Kasumi-1 (cell line): Measurements from ENCODE around the gene LRRC4C.

Experiments used
- DNase-seq, 2 experiments: peaks; one replicate each; lab custom pipeline; 2025; lab: John Stamatoyannopoulos, UW

Gene LRRC4C

DNA sequence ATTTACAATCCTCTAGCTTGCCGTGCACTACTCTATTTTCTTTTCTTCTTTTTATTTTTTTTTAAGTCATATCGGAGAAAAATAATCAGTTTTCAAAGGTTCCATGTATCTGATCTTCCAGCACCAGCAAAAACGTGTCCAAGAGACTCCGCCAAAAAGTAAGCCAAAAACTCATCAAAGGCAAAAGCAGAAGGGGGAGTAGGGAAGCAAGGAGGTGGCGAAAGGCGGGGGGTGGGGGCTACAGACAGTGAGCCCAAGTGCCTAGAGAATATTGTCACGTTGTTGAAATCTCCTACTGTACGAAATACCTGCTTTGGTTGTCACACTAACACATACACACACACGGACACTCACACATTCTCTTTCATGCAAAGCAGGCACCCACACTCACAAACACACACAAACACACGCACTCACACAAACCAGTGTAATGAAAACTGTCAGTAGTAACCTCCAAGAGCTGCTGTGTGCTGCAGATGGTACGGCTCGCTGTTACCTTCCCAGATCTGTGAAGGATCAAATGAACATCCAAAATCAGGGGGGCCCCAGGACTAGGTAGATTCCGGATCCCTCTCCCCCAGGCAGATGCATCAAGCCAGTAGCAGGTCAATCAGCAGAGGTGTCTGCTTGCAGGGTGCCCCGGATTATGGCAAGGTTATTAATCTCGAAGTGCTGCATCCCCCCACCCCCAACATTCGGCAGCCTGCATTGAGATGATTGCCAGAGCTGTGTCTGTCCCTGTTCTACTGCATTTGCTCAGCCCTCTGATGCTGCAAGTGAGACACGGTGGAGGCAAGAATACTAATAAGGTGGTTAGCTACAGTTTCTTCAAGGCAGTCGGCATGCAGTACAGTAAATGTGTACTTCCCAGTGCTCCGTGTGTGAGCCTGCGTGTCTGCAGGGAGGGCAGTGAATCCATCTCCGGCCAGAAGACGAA lies at the start of gene LRRC4C:
Gene LRRC4C (minus strand): TSS at position 188 of the 937 bp plus-strand sequence.
- no peak for DNase-seq

DNA sequence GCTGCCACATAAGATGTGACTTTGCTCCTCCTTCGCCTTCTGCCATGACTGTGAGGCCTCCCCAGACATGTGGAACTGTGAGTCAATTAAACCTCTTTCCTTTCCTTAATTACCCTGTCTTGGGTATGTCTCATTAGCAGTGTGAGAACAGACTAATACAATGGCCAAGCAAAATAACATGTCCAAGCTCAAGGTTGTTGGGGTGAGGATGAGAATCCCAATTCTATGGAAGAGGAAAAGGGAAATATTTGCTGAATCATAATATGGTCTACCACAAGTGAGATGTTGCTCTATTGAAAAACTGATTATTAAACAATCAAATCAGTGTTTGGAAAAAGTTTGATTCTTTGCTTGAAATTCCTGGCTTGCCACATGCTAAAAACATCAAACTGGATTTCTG lies 48.7 kb upstream of the LRRC4C start:
- no peak for DNase-seq

DNA sequence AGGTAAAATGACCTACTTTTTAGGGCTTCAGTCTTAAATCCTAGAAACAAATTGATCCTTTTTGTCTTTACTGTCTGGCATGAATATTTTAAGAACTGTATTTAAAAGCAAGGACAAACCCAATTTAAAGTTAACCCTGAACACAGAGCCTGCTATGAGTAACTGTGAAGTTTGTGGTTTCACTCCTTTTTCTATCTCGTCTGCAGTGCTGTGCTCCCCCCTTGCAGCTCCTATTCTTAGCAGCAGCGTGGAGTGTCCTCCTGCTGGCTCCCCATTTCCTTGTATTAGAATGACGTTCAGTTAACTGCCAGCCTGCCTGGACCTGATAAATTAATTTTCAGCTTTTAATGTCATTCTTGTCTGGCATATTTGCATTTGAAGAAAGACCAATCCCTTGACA lies 40.0 kb upstream of the LRRC4C start:
- DNase-seq, result peak; percentile 43 to 46

DNA sequence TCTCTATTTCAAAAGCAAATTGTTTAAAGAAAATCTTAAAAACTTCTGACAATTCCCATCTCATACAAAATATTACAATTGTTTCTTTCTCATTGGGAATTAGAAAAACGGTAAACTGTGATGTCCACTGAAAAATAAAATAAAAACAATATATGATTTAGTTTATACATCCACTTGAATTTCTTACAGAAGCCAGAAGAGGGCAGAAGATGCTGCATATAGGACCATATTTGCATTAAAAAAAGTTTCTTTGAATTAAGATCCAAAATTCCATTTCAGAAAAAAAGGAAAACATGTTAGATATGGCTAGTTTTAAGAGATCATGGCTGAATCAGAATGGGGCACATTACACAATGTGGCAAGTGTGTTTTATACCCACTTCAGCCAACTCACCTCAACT lies 39.3 kb upstream of the LRRC4C start:
- DNase-seq, result peak; percentile 39 to 62

DNA sequence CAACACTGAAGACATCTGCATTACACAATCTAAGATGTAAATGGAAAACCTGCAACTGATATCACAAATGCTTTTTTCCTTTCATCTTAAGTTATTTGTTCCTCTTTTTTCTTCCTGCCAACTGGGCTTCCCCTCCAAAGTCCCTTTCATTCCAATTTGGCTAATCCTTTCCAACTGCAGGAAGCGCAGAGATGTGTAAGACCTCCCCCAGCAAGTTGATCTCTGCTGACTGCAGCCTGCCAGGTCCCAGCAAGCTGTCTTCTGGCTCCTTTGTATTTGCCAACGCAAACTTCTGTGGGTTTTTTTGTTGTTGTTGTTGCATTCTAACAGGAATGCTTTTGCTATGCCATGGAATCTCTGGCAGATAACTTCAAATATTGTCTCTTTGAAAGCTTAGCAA lies 38.5 kb upstream of the LRRC4C start:
- DNase-seq, result peak; percentile 14 to 18

DNA sequence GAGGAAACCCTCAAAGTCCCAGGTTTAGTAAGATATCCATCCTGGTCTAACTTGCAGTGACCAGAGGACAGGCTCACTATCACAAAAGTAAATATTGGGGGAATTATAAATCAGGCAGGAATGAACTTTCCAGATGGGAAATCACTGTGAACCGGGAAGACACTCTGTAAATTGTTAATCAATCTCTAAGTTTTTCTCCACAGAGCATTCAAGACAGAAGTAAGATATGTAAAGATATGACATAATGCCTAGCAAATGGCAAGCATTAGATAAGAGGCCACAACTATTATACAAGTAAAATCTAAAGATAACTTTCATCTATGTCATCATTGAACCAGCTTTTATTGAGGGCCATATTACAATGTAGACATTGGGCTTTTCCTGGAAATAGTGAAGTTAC lies 35.3 kb upstream of the LRRC4C start:
- DNase-seq, result no peak

DNA sequence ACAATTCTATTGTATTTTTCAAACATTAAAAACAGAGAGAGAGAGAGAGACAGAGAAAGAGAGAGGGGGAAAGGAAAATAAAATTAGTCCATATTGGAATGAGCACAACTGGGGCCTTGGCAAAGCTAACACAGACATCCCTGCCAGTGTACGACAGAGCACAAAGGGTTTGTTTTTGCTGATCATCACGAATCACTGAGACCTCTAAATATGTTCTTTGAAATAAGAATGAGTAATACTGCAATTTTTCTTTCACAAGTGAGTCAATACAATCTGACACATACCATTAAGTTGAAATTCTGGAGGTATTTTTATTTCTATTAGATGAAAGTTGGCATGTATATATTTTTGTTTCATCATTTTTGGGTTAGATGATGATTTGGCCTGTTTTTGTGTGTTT lies 27.0 kb upstream of the LRRC4C start:
- DNase-seq, result no peak

DNA sequence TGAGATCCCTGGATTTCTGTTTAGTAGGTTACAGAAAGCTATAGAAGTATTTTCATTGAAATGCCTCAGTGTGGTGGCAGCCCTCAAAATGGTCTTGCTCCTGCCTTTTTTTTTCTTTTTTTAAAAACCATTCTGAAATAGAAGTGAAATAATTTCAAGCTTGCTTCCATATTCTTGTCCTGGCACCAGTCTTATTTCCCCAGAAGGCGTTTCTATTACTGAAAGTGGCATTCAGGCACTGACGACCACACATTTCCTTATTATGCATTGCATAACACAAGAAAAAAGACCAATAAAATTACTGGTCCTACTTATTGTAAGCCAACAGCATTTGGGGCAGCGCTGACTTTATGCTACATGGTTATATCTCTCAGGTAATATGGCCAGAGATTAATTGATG lies 24.5 kb upstream of the LRRC4C start:
- DNase-seq, result no peak

DNA sequence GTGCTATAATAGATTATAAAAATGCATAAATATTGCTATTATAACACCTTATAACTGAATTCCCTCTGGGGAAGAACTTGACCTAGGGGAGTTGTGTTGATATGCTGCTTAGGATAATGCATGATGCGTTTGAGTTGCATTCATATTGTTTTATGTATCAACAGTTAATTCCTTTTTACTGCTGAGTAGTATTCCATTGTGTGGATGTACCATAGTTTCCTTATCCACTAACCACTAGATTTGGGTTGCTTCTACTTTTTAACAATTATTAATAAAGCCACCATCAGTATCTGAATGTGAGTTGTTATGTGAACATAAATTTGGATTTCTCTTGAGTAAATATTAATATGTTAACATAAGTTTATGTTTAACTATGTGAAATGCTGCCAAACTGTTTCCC lies 19.7 kb upstream of the LRRC4C start:
- DNase-seq, result no peak

DNA sequence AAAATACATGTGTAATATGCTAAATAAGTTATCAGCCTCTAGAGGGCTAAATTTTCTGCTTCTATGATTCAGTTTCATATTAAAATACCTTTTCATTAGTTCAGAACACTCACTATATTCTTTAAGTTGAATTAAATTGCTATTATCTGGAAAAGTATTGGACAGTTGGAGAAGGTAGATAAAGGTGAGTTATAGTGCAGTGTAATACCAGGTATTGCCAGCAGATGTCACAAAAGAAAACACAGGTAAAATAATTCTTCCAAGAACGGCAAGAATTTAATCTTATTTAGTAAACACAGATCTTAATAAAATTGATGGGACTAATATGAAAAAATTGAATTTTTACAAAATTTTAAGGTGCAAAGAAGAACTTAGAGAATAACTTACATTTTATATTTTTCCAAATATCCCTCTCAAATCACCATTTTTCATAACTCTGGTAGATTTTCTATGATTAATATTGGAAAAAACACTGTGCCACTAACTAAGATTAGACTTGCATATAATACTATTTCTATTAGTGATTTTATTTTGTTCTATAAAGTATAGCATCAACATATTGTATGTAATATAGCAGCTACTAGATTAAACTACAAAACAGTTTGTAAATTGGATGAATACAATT lies 1.7 kb upstream of the LRRC4C start:
- peak in 1 of 2 experiments; percentile 20 for DNase-seq

DNA sequence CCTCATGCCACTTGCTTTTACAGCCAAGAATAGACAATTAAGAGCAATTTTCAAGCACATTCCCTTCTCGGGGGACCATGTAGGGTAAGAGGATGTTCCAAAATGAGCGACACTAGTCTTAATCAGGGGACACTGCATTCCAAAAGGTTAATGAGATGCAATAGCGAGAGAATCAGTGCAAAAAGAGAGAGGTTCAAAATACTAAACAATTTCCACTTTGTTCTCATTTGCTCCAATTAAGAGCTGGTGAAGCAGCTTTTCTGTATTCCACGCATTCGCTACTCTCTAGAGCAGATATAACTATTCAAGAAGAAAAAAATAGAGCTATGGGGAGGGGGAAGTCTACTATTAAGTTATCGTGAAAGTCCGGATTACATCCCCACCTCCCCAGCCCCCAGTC lies 811 bp downstream of the LRRC4C start:
- no peak for DNase-seq

DNA sequence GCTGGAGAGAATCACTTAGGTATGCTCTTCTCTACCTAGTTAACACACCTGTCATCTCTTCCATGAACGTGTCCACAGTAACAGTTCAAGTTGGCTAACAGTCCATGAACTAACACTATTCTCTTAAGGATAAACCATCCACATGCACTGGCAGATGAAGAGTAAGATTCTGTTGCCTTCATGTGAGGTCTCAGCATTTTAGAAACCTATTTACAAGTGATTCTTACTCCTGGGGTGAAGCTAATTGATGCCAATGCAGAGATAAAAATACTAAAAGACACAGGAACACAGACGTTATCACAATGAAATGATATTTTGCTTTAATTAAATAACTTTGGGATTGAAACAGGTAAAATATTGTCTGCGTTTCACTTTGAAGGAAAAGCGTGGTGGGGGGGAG lies 1.3 kb downstream of the LRRC4C start:
- DNase-seq, result no peak

DNA sequence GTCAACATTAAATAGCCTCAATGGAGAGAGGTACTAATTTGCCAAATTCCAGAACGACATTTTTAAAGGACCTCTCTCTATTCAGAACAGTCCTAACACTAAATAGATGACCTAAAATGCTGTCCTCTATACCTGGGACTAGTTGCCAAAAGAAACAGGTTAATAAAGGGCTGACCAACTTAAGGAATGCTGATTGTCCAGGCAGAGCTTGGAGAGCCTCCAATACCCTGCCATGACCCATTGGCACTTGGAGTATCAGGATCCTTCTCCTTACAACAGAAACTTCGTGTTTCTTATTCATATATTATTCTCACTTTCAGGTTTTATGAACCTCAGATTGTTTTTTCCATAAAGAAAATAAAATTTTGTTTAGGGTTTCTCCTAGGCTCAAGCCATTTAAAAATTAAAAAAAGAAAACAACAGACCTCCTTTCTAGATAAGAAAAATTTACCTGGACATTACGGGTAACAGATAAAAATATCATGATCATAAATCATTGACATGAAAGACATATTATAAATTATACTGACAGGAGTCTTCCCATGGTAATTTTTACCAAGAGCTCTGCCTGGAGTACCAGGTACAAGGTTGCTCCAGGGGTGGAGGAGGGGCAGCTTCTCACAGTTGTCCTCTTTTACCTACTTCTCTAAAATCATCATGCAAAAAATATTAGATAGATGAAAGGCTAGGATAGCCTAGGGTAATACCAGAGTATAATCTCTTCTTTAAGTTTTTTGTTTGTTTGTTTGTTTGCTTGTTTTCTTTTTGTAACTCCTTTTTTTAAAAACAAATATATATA lies 2.0 kb downstream of the LRRC4C start:
- DNase-seq, result no peak

DNA sequence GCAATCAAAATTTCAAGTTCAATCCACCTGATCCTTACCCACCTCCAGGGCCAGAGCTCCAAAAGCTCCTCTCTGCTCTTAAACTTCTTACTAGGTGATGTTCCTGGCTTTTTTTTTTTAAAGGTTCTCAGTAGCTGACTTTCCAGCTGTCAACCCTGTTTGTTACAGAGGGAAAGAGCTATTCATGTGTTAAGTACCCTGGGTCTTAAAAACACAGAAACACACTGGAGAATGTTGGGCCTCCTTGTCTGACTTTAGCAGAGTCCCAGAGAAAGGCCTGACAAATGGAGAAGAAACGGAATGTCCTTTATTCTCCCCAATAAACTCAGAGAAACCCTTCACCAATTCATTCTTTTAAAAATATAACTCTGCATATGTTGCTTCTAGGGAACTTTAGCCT lies 3.2 kb downstream of the LRRC4C start:
- no peak for DNase-seq

DNA sequence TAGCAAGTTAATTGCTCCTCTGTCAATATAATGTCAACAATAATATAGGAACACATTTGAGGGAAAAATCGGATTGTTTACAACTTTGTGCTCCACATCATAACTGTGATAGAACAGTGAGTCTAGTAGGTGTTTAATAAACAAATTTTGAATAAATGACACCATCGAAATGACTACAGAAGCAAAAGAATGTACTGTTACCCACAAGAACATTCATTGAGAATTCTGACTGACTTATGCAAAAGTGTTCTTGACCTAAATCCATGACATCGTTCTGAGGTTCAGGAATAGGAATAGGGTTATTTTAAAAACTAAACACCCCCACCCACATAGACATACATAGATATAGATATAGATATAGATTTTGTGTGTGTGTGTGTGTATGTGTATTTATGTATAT lies 8.4 kb downstream of the LRRC4C start:
- DNase-seq, result no peak

DNA sequence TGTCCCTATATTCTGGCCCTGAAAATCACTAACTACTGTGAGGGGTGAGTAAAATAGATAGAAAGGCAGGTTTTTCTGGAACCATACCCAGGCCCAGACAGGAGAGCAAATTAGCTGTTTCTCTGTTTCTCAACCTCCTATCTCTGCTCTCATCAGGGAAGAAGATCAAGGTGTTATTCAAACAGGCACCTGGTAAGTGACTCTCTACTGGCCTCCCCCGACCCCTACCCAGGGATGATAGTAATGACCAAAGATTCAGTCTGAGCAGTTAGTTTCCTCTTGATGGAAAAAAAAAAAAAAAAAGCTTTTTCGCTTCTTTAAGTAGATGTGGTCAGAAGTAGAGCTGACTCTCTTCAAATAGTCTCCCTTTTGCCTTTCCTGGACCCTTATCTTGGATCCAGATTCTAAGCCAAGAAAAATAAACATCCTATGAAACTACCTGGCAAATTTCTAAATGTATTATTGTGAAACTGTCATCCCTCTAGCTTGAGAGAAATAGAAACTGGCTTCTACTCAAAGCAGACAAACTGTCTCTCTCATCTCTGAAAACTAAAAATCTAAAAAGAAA lies 9.9 kb downstream of the LRRC4C start:
- DNase-seq, result no peak

DNA sequence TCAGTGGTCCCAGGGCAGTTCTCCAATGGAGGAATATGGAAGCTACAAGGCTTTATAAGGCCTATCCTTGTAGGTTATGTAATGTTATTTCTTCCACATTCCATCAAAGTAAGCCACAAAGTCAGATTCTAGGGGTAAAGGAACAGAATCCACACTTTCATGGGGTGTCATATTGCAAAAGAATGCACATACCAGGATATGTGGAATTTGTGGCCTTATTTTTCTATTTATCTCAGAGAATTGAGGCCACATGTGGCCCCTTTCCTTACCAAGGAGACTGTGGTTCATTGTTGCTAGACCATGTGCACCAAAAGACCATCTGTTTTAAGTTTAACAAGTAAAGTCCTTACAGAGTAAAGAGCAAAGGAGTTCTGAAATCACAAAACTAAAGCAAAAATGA lies 12.9 kb downstream of the LRRC4C start:
- DNase-seq, result no peak

DNA sequence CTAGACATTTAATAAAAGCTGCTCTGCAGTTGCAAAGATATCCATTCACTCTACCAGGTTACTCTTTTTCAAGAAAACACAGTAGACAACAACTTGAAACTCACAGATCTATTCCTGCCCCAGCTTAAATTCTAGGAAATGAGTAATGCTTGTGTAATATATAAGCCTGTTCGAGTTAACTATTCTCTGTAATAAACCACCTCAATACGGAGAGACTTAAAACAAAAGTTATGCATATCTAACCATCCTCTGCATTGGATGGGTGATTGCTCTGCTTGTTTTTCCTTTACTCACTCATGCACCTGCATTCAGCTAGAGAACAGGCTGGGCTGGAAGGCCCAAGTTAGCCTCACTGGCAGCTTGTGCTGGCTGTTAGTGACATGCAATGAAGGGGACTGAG lies 13.3 kb downstream of the LRRC4C start:
- DNase-seq, result no peak

DNA sequence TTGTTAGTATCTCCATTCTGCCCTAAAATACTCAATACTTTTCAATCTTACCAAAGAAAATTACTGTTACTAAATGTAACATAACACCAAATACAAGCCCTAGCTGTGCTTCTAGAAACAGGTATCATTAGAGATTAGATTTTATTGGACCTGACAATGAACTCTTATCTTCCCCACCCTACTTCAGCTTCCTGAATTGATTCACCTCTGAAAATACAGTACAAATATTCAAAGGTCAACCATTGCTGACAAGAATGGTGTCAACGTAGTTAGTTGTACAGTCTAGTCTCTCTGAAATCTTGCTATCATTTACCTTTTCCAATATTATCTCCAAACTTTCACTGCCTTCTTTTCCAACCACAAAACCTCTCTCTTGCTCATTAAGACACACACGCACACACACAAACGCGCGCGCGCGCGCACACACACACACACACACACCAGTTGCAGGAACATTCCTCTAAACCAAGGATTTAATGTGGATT lies 22.4 kb downstream of the LRRC4C start:
- no peak for DNase-seq

DNA sequence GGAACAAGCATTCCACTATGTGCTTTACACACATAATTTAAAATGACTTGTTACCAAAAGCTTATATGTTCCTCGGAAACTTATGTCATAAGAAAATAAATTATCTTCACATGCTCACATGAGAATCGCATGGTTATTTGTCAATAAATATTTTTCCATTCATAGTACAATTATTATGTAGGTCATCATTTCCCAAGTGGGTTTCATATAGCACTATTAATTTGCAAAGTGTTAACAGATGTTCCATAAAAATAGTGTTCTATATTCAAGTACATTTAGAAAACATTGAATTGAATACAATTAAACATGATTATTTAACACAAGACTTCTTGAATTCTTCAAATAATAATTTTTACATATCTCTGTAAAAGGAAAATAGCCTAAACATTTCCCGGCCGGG lies 23.9 kb downstream of the LRRC4C start:
- no peak for DNase-seq

DNA sequence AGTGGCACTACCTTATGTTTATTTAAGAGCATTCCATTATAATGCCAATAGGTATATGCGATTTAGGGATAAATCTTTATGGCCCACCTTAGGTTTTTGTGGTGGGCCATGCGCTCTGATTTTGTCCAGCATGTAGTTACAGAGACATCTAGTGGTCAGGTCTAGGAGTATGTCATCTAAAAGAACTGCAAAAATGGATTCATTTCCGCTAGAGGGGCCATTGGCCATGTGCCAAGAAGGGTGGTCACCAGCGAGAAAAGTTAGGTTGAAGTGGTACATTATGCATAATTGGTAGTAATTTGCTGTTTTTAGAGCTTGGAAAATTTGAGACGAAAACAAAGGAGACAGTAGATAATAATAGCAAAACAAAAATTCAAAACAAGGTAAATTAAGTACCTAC lies 27.7 kb downstream of the LRRC4C start:
- no peak for DNase-seq

DNA sequence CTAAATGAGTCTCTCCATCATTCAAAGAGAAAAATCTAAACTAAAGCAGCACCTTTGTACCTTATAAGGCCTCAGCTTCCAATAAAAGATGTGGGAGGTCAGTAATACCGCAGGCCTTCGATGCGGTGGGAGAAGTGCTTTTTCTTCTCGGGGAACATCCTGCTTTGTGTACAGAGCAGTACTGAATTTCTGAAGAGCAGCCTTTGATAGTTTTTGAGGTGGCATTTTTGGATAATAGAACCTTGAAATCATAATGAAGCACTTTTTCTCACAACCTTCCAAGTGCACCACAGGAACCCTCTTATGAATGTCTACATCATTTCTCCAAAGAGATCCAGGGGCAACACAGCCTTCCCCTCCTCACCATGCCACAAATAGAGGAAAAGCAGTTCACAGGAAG lies 39.6 kb downstream of the LRRC4C start:
- DNase-seq, result no peak
